Measurements from ENCODE around the gene MOAP1.

Gene MOAP1

DNA sequence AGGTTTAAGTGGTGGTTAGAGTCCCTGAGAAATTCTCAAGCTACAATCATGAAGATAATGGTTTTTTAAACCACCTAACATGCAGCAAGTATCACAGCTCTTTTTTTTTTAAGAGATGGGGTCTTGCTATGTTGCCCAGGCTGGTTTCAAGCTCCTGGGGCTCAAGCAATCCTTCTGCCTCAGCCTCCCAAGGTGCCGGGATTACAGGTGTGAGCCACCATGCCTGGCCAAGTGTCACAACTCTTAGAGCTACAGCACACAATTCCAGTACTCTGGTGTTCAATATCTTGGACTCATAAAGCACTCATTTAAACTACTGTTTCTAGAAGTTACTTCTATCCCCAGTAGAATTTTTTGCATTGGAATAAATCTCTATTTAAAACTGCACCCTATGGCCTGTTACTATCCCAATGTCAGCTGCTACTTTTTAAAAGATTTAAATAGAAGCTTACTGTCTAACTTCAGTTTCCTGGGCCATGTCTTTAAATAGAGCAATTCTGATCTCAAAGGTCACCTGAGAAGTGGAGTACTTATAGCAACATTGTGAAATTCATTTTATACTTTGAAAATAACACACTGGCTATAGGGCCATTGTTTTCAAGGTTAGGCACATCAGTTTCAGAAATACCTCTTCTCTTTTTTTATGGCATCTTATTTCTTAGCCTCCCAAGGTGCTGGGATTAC, 10.8 kb upstream of the MOAP1 start:
- no peaks in the 10 kb centered on the region for H3K27me3 ChIP-seq
- H3K4me1 ChIP-seq: no peaks in the 10 kb centered on the region
- DNase-seq: no peak
- no peaks in the 10 kb centered on the region for H3K36me3 ChIP-seq
- H3K4me3 ChIP-seq (ENCODE audit: low read depth, low read length): no peak overlapping the region
- H3K9me3 ChIP-seq: no peaks in the 10 kb centered on the region
- TF ChIP-seq CTCF (IDR thresholded peaks at IDR 0.05; ENCODE audit: low read depth, low read length): no peak

- peaks cover 3% of the 10 kb centered on the region; the same call in 1 of the 2 replicates for H3K4me1 ChIP-seq
- TF ChIP-seq CTCF (IDR thresholded peaks at IDR 0.05; ENCODE audit: low read depth, low read length): no peak
- no peak for DNase-seq
- no peaks in the 10 kb centered on the region for H3K27me3 ChIP-seq
- H3K36me3 ChIP-seq: peaks cover 17% of the 10 kb centered on the region
- H3K9me3 ChIP-seq: no peaks in the 10 kb centered on the region
- no peak overlapping the region for H3K4me3 ChIP-seq (ENCODE audit: low read depth, low read length)
Measured at GRCh38 chr14:93186956-93187355, 2.3 kb upstream of the MOAP1 start.

DNA sequence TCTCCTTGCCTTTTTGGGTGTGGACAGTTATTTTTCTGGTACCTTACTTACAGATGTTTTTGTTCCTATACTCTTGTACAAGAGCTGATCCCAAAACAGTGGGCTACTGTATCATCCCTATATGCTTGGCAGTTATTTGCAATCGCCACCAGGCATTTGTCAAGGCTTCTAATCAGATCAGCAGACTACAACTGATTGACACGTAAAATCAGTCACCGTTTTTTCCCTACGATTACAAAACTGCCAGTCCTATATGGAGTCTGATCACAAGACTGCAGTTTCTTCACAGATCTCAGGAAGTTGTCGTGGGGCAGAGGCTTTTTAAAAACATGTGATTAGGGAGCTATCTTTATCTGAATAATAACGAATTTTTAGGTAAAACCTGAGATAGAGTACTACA, 1.8 kb upstream of the MOAP1 start:
- TF ChIP-seq CTCF (IDR thresholded peaks at IDR 0.05; ENCODE audit: low read depth, low read length): no peak
- Histone ChIP-seq H3K9me3 (no peaks in the 10 kb centered on the region), H3K4me1 (peaks cover 3% of the 10 kb centered on the region; the same call in 1 of the 2 replicates), H3K4me3 (ENCODE audit: low read depth, low read length) (no peak overlapping the region), H3K27me3 (no peaks in the 10 kb centered on the region), H3K36me3 (peaks cover 19% of the 10 kb centered on the region)
- no peak for DNase-seq

- H3K9me3 ChIP-seq: no peaks in the 10 kb centered on the region
- peaks cover 3% of the 10 kb centered on the region; the same call in 1 of the 2 replicates for H3K4me1 ChIP-seq
- DNase-seq: no peak
- peak overlapping the region; percentile 95 for H3K4me3 ChIP-seq (ENCODE audit: low read depth, low read length)
- no peak for TF ChIP-seq CTCF (IDR thresholded peaks at IDR 0.05; ENCODE audit: low read depth, low read length)
- no peaks in the 10 kb centered on the region for H3K27me3 ChIP-seq
- peaks cover 19% of the 10 kb centered on the region for H3K36me3 ChIP-seq
Measured at GRCh38 chr14:93185349-93185720, 638 bp upstream of the MOAP1 start.

DNA sequence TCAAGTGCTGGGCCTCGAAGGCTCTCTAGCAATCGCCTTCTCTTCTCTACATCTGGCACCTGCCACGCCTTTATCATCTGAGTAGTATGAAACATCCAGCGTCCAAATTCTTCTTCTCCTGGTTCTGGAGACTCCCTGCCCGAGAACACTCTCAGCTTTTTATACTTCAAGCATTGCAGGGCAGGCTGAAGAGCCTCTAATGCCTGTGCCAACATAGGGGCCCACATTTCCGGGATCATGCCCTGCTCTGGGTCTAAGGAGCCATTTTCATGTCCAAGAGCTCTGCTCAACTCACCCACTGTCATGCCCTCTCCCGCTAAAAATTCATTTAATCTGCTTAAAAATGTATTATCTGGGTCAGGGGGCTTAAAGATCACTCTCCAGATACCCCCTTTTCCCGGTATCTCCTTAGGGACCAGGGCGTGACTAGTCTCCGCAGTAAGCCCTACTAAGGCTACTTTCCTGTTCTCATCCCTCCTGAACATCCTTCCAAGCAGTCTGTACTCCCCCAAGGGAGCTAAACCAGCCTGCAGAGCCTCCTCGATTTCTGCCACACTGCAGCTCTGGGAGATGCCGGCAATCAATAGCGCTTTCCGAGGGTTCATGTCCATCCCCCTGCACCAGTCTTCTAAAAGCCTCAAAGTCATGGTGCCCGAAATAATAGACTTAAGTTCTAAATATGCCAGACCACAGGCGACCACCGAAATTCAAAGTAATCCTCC, 940 bp downstream of the MOAP1 start:
- no peak for DNase-seq
- peaks cover 16% of the 10 kb centered on the region for H3K36me3 ChIP-seq

More for the DNA sequence above, 940 bp downstream of the MOAP1 start:
- no peaks in the 10 kb centered on the region for H3K27me3 ChIP-seq
- no peaks in the 10 kb centered on the region for H3K9me3 ChIP-seq
- peak overlapping the region; percentile 95 for H3K4me3 ChIP-seq (ENCODE audit: low read depth, low read length)
- peaks cover 3% of the 10 kb centered on the region; the same call in 1 of the 2 replicates for H3K4me1 ChIP-seq
- TF ChIP-seq CTCF (IDR thresholded peaks at IDR 0.05; ENCODE audit: low read depth, low read length): no peak

Measured in BE2C (cell line).